Activated T-helper 1 cell treated with anti-CD3 and anti-CD28 coated beads, Interleukin-12 subunit alpha, Interleukin-12 subunit beta, Interleukin-2, Interleukin-4 antibody, amounts not matched to agents 30 ng/mL and 10 ng/mL and 1 ng/mL, durations not matched to agents 14 hours and 24 hours and 36 hours (primary cell): ENCODE data around the gene ROBO2. TPM values are rescaled to one million over a fixed set of nuclear protein-coding genes. Genes with fewer than 3 reads are reported as not detected.

Source experiments
- DNase-seq: peaks from one replicate; pipeline ENCODE4 v3.0.0; 2021; ENCODE audit warnings: low spot score
- H3K27ac Mint-ChIP-seq: one replicate; pipeline ENCODE4 v1.8.0; 2021; ENCODE audit warnings: mild to moderate bottlenecking, mixed read lengths
- H3K27me3 Mint-ChIP-seq: one replicate; pipeline ENCODE4 v1.8.0; 2022; ENCODE audit warnings: mild to moderate bottlenecking, moderate library complexity, mixed read lengths; ENCODE audit not compliant: insufficient read depth
- H3K36me3 Mint-ChIP-seq: one replicate; pipeline ENCODE4 v1.8.0; 2021; ENCODE audit warnings: low read depth, mixed read lengths
- H3K4me1 Mint-ChIP-seq: one replicate; pipeline ENCODE4 v1.8.0; 2021; ENCODE audit warnings: low read depth, mixed read lengths
- H3K4me3 Mint-ChIP-seq: one replicate; pipeline ENCODE4 v1.8.0; 2021; ENCODE audit warnings: mild to moderate bottlenecking, moderate library complexity, mixed read lengths
- H3K9me3 Mint-ChIP-seq: one replicate; pipeline ENCODE4 v1.8.0; 2021; ENCODE audit warnings: mixed read lengths
- intact Hi-C: fragments of 100-400 bp; cut with micrococcal nuclease; formaldehyde crosslinking; loops from one replicate; pipeline ENCODE4 v1.15.1; 2024
- total RNA-seq: library from RNA; stranded (reverse); gene quantifications from 2 replicates; pipeline ENCODE4 v1.2.3, GENCODE V29; 2022

Gene ROBO2
- total RNA-seq, 1 donor from 2014 or later = not detected

- Mint-ChIP-seq H3K36me3 (no peaks in the 10 kb centered on the region), H3K9me3 (peaks cover 15% of the 10 kb centered on the region)
- no peak for DNase-seq
Observed at GRCh38 chr3:77660718-77661117, 620.8 kb downstream of the ROBO2 start.

GRCh38 chr3:77667901-77668300 is 628.0 kb downstream of the ROBO2 start:
- no peaks in the 10 kb centered on the region for H3K36me3 Mint-ChIP-seq
- H3K4me1 Mint-ChIP-seq = no peaks in the 10 kb centered on the region
- intact Hi-C loops = no loop called here
- no peaks in the 10 kb centered on the region for H3K27me3 Mint-ChIP-seq
- peaks cover 9% of the 10 kb centered on the region for H3K9me3 Mint-ChIP-seq
- H3K4me3 Mint-ChIP-seq = no peak overlapping the region
- no peak overlapping the region for H3K27ac Mint-ChIP-seq
- no peak for DNase-seq

More at GRCh38 chr3:77660718-77661117, 620.8 kb downstream of the ROBO2 start:
- Mint-ChIP-seq H3K4me1 (no peaks in the 10 kb centered on the region), H3K4me3 (no peak overlapping the region), H3K27ac (no peak overlapping the region), H3K27me3 (no peaks in the 10 kb centered on the region)
- intact Hi-C loops = no loop called here

- Mint-ChIP-seq H3K9me3 (peaks cover 4% of the 10 kb centered on the region), H3K27me3 (no peaks in the 10 kb centered on the region), H3K36me3 (no peaks in the 10 kb centered on the region), H3K4me3 (no peak overlapping the region), H3K27ac (no peak overlapping the region), H3K4me1 (no peaks in the 10 kb centered on the region)
- no peak for DNase-seq
- intact Hi-C loops = no loop called here
Observed at GRCh38 chr3:77668376-77668775, 628.5 kb downstream of the ROBO2 start.

- Mint-ChIP-seq H3K4me1 (no peaks in the 10 kb centered on the region), H3K27ac (no peak overlapping the region), H3K9me3 (peaks cover 14% of the 10 kb centered on the region), H3K4me3 (no peak overlapping the region), H3K36me3 (no peaks in the 10 kb centered on the region), H3K27me3 (no peaks in the 10 kb centered on the region)
- DNase-seq = no peak
- intact Hi-C loops = no loop called here
Observed at GRCh38 chr3:77672016-77672415, 632.1 kb downstream of the ROBO2 start.

GRCh38 chr3:77682162-77682561 is 642.3 kb downstream of the ROBO2 start:
- peaks cover 26% of the 10 kb centered on the region for H3K9me3 Mint-ChIP-seq
- intact Hi-C loops = no loop called here
- H3K27me3 Mint-ChIP-seq = no peaks in the 10 kb centered on the region

GRCh38 chr3:77684115-77684514 is 644.2 kb downstream of the ROBO2 start:
- no peak for DNase-seq
- no peak overlapping the region for H3K4me3 Mint-ChIP-seq
- H3K4me1 Mint-ChIP-seq = no peaks in the 10 kb centered on the region
- no peaks in the 10 kb centered on the region for H3K27me3 Mint-ChIP-seq
- no peak overlapping the region for H3K27ac Mint-ChIP-seq
- H3K36me3 Mint-ChIP-seq = no peaks in the 10 kb centered on the region
- intact Hi-C loops = no loop called here
- H3K9me3 Mint-ChIP-seq = peaks cover 18% of the 10 kb centered on the region

More at GRCh38 chr3:77682162-77682561, 642.3 kb downstream of the ROBO2 start:
- Mint-ChIP-seq H3K4me1 (no peaks in the 10 kb centered on the region), H3K27ac (no peak overlapping the region), H3K36me3 (no peaks in the 10 kb centered on the region), H3K4me3 (no peak overlapping the region)
- DNase-seq = no peak

GRCh38 chr3:77685713-77686112 is 645.8 kb downstream of the ROBO2 start:
- H3K36me3 Mint-ChIP-seq = no peaks in the 10 kb centered on the region
- no peak overlapping the region for H3K27ac Mint-ChIP-seq
- no peaks in the 10 kb centered on the region for H3K4me1 Mint-ChIP-seq
- intact Hi-C loops = no loop called here
- no peak overlapping the region for H3K4me3 Mint-ChIP-seq
- H3K27me3 Mint-ChIP-seq = no peaks in the 10 kb centered on the region
- DNase-seq = no peak
- H3K9me3 Mint-ChIP-seq = peaks cover 18% of the 10 kb centered on the region

- peaks cover 18% of the 10 kb centered on the region for H3K9me3 Mint-ChIP-seq
- H3K4me3 Mint-ChIP-seq = no peak overlapping the region
- no peak for DNase-seq
- no peaks in the 10 kb centered on the region for H3K27me3 Mint-ChIP-seq
- no peaks in the 10 kb centered on the region for H3K4me1 Mint-ChIP-seq
- no peaks in the 10 kb centered on the region for H3K36me3 Mint-ChIP-seq
- no peak overlapping the region for H3K27ac Mint-ChIP-seq
- intact Hi-C loops = no loop called here
Observed at GRCh38 chr3:77686560-77686959, 646.7 kb downstream of the ROBO2 start.

- H3K4me3 Mint-ChIP-seq = no peak overlapping the region
Observed at GRCh38 chr3:77687545-77687944, 647.6 kb downstream of the ROBO2 start.

GRCh38 chr3:77690284-77690845 is 650.5 kb downstream of the ROBO2 start:
- no peak for DNase-seq
- H3K36me3 Mint-ChIP-seq = no peaks in the 10 kb centered on the region
- H3K27ac Mint-ChIP-seq = no peak overlapping the region
- intact Hi-C loops = no loop called here
- no peaks in the 10 kb centered on the region for H3K4me1 Mint-ChIP-seq
- H3K4me3 Mint-ChIP-seq = no peak overlapping the region
- H3K27me3 Mint-ChIP-seq = no peaks in the 10 kb centered on the region
- peaks cover 4% of the 10 kb centered on the region for H3K9me3 Mint-ChIP-seq

More at GRCh38 chr3:77687545-77687944, 647.6 kb downstream of the ROBO2 start:
- no peaks in the 10 kb centered on the region for H3K4me1 Mint-ChIP-seq
- H3K27me3 Mint-ChIP-seq = no peaks in the 10 kb centered on the region
- DNase-seq = no peak
- H3K9me3 Mint-ChIP-seq = peaks cover 8% of the 10 kb centered on the region
- H3K27ac Mint-ChIP-seq = no peak overlapping the region
- H3K36me3 Mint-ChIP-seq = no peaks in the 10 kb centered on the region
- intact Hi-C loops = no loop called here

GRCh38 chr3:77693147-77693546 is 653.2 kb downstream of the ROBO2 start:
- H3K4me3 Mint-ChIP-seq = no peak overlapping the region
- peaks cover 7% of the 10 kb centered on the region for H3K9me3 Mint-ChIP-seq
- no peaks in the 10 kb centered on the region for H3K27me3 Mint-ChIP-seq
- H3K4me1 Mint-ChIP-seq = no peaks in the 10 kb centered on the region
- no peaks in the 10 kb centered on the region for H3K36me3 Mint-ChIP-seq
- intact Hi-C loops = no loop called here
- no peak for DNase-seq
- no peak overlapping the region for H3K27ac Mint-ChIP-seq

- no peak for DNase-seq
- Mint-ChIP-seq H3K4me3 (no peak overlapping the region), H3K27ac (no peak overlapping the region), H3K36me3 (no peaks in the 10 kb centered on the region), H3K9me3 (peaks cover 22% of the 10 kb centered on the region), H3K4me1 (no peaks in the 10 kb centered on the region), H3K27me3 (no peaks in the 10 kb centered on the region)
- intact Hi-C loops = no loop called here
Observed at GRCh38 chr3:77699125-77699691, 659.3 kb downstream of the ROBO2 start.
